K562 (cell line): ENCODE results near the gene RBBP4. TPM values are rescaled to one million over a fixed set of nuclear protein-coding genes. Genes with fewer than 3 reads are reported as not detected.

Experiments
- COPS2 ChIP-seq: fragments of 450-650 bp; conservative IDR thresholded peaks from 2 replicates; pipeline ENCODE4 v1.6.1; 2016; ENCODE audit warnings: mild to moderate bottlenecking, moderate library complexity
- ETV1 ChIP-seq: fragments of 450-650 bp; conservative IDR thresholded peaks from 2 replicates; pipeline ENCODE4 v1.6.1; 2016; ENCODE audit warnings: missing genetic modification characterization, control low read depth, low read depth, missing compliant biosample characterization
- ETV5 ChIP-seq: sonication (generic); formaldehyde crosslinking; IDR thresholded peaks from 2 replicates; pipeline ENCODE4 v1.4.0; 2020; ENCODE audit warnings: low read depth, mild to moderate bottlenecking, missing genetic modification reagents
- MAFK ChIP-seq: IDR thresholded peaks from 2 replicates; pipeline ENCODE4 v1.6.1; 2011; ENCODE audit warnings: low read length, improper control_type of control experiment
- RNF2 ChIP-seq: sonication (generic); IDR thresholded peaks from 2 replicates; pipeline ENCODE4 v1.6.1; 2016
- ZSCAN32 ChIP-seq: fragments of 450-650 bp; formaldehyde crosslinking; IDR thresholded peaks from 2 replicates; pipeline ENCODE4 v1.4.0; 2020; ENCODE audit warnings: mild to moderate bottlenecking, moderate library complexity
- polyA plus RNA-seq, 8 experiments: library from polyadenylated mRNA; depleted of rRNA in 4 of 8; stranded (reverse) in 5 of 8; unstranded in 3 of 8; fragments of >200 nt; fragmentation: Nextera tagmentation in 2 of 8; fragmentation: Illumina TruSeq in 1 of 8; extraction: Ambion mirVana in 2 of 8; extraction: Trizol in 1 of 8; gene quantifications; 2 replicates each; pipeline versions ENCODE4 v1.2.1 to v1.2.3, GENCODE V29; 2011 to 2014; ENCODE audit warnings: inconsistent platforms in 1 of 8, missing spikeins in 1 of 8
- total RNA-seq, 7 experiments: library from RNA; depleted of rRNA in 6 of 7; stranded (reverse); fragments of >200 nt in 6 of 7; fragmentation: Illumina TruSeq in 2 of 7; extraction: Trizol in 2 of 7; gene quantifications; 2 replicates each; pipeline versions ENCODE4 v1.2.1 to v1.2.3, GENCODE V29; 2011 to 2021; ENCODE audit warnings: low replicate concordance in 1 of 7
- TF ChIP-seq, protein P1 (sequence below): fragments of 450-650 bp; IDR thresholded peaks from 2 replicates; pipeline ENCODE4 v1.6.1; 2014; ENCODE audit warnings: low read depth, mild to moderate bottlenecking, moderate library complexity, borderline replicate concordance
- TF ChIP-seq, protein P2 (sequence below): sonication (generic); formaldehyde crosslinking; IDR thresholded peaks from 2 replicates; pipeline ENCODE4 v1.8.0; 2023; ENCODE audit warnings: missing genetic modification reagents, mild to moderate bottlenecking, borderline replicate concordance
- TF ChIP-seq, protein P3 (sequence below): sonication (generic); formaldehyde crosslinking; IDR thresholded peaks from 2 replicates; pipeline ENCODE4 v1.8.0; 2023; ENCODE audit warnings: mild to moderate bottlenecking, missing genetic modification reagents
- TF ChIP-seq, protein P4 (sequence below): fragments of 450-650 bp; formaldehyde crosslinking; IDR thresholded peaks from 2 replicates; pipeline ENCODE4 v1.4.0; 2022; ENCODE audit warnings: mild to moderate bottlenecking, moderate library complexity

Gene RBBP4
- total and polyA plus RNA-seq, 9 of the 15 experiments (the other 6 are each of a cell fraction or from before 2014, with no cell fraction given): 185 to 409 (median 259) TPM

DNA sequence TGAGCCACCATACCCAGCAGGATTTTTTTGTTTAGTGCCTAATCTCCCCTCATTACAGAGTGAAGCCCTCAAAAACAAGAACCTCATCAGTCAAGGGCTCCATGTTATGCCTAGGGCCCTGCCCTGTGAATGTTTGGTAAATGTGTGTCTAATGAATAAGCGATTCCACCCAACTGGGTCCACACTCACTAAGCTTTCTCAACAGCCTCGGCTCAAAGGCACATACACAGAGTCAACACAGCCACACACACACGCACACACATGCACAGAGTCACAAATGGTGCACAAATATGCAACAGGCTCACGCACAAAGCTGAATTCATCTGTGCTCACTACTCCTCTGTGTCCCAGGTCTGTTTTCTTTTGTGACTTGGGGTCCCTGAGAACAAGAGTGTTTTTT, 63.3 kb downstream of the RBBP4 start (continued):
- TF ChIP-seq ETV5 (CRISPR knock-in tag): no peak
- TF ChIP-seq, protein P1, sequence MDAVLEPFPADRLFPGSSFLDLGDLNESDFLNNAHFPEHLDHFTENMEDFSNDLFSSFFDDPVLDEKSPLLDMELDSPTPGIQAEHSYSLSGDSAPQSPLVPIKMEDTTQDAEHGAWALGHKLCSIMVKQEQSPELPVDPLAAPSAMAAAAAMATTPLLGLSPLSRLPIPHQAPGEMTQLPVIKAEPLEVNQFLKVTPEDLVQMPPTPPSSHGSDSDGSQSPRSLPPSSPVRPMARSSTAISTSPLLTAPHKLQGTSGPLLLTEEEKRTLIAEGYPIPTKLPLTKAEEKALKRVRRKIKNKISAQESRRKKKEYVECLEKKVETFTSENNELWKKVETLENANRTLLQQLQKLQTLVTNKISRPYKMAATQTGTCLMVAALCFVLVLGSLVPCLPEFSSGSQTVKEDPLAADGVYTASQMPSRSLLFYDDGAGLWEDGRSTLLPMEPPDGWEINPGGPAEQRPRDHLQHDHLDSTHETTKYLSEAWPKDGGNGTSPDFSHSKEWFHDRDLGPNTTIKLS: no peak
- TF ChIP-seq, protein P2, sequence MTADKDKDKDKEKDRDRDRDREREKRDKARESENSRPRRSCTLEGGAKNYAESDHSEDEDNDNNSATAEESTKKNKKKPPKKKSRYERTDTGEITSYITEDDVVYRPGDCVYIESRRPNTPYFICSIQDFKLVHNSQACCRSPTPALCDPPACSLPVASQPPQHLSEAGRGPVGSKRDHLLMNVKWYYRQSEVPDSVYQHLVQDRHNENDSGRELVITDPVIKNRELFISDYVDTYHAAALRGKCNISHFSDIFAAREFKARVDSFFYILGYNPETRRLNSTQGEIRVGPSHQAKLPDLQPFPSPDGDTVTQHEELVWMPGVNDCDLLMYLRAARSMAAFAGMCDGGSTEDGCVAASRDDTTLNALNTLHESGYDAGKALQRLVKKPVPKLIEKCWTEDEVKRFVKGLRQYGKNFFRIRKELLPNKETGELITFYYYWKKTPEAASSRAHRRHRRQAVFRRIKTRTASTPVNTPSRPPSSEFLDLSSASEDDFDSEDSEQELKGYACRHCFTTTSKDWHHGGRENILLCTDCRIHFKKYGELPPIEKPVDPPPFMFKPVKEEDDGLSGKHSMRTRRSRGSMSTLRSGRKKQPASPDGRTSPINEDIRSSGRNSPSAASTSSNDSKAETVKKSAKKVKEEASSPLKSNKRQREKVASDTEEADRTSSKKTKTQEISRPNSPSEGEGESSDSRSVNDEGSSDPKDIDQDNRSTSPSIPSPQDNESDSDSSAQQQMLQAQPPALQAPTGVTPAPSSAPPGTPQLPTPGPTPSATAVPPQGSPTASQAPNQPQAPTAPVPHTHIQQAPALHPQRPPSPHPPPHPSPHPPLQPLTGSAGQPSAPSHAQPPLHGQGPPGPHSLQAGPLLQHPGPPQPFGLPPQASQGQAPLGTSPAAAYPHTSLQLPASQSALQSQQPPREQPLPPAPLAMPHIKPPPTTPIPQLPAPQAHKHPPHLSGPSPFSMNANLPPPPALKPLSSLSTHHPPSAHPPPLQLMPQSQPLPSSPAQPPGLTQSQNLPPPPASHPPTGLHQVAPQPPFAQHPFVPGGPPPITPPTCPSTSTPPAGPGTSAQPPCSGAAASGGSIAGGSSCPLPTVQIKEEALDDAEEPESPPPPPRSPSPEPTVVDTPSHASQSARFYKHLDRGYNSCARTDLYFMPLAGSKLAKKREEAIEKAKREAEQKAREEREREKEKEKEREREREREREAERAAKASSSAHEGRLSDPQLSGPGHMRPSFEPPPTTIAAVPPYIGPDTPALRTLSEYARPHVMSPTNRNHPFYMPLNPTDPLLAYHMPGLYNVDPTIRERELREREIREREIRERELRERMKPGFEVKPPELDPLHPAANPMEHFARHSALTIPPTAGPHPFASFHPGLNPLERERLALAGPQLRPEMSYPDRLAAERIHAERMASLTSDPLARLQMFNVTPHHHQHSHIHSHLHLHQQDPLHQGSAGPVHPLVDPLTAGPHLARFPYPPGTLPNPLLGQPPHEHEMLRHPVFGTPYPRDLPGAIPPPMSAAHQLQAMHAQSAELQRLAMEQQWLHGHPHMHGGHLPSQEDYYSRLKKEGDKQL (CRISPR knock-in tag): no peak
- TF ChIP-seq COPS2: no peak
- TF ChIP-seq ZSCAN32 (CRISPR knock-in tag): no peak
- TF ChIP-seq, protein P3, sequence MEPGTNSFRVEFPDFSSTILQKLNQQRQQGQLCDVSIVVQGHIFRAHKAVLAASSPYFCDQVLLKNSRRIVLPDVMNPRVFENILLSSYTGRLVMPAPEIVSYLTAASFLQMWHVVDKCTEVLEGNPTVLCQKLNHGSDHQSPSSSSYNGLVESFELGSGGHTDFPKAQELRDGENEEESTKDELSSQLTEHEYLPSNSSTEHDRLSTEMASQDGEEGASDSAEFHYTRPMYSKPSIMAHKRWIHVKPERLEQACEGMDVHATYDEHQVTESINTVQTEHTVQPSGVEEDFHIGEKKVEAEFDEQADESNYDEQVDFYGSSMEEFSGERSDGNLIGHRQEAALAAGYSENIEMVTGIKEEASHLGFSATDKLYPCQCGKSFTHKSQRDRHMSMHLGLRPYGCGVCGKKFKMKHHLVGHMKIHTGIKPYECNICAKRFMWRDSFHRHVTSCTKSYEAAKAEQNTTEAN: no peak
- TF ChIP-seq MAFK: no peak
- no peak for TF ChIP-seq ETV1
- TF ChIP-seq RNF2: no peak
- TF ChIP-seq, protein P4, sequence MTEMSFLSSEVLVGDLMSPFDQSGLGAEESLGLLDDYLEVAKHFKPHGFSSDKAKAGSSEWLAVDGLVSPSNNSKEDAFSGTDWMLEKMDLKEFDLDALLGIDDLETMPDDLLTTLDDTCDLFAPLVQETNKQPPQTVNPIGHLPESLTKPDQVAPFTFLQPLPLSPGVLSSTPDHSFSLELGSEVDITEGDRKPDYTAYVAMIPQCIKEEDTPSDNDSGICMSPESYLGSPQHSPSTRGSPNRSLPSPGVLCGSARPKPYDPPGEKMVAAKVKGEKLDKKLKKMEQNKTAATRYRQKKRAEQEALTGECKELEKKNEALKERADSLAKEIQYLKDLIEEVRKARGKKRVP (CRISPR knock-in tag): no peak
